DMS153 (cell line): Measurements from ENCODE around the gene DDRGK1.

Experiments used
- DNase-seq: peaks from one replicate; lab custom pipeline; 2025; lab: John Stamatoyannopoulos, UW

Gene DDRGK1

GRCh38 chr20:3235666-3236324 lies 31.3 kb upstream of the DDRGK1 start:
- DNase-seq, result no peak

GRCh38 chr20:3233991-3234498 lies 29.6 kb upstream of the DDRGK1 start:
- no peak for DNase-seq

- no peak for DNase-seq
These were observed 28.9 kb upstream of the DDRGK1 start for GRCh38 chr20:3233131-3233990.

- no peak for DNase-seq
These were observed 27.6 kb upstream of the DDRGK1 start for GRCh38 chr20:3231889-3232588.

GRCh38 chr20:3231116-3231515 lies 26.6 kb upstream of the DDRGK1 start:
- no peak for DNase-seq

- no peak for DNase-seq
These were observed 25.3 kb upstream of the DDRGK1 start for GRCh38 chr20:3229798-3230197.

GRCh38 chr20:3229158-3229557 lies 24.7 kb upstream of the DDRGK1 start:
- no peak for DNase-seq

- no peak for DNase-seq
These were observed 24.2 kb upstream of the DDRGK1 start for GRCh38 chr20:3228750-3229032.

GRCh38 chr20:3227936-3228749 lies 23.7 kb upstream of the DDRGK1 start:
- no peak for DNase-seq

GRCh38 chr20:3227506-3227905 lies 23.0 kb upstream of the DDRGK1 start:
- no peak for DNase-seq

GRCh38 chr20:3226864-3227263 lies 22.4 kb upstream of the DDRGK1 start:
- DNase-seq, result no peak

GRCh38 chr20:3226093-3226492 lies 21.6 kb upstream of the DDRGK1 start:
- DNase-seq, result no peak

- DNase-seq, result no peak
These were observed 20.4 kb upstream of the DDRGK1 start for GRCh38 chr20:3224681-3225421.

- no peak for DNase-seq
These were observed 19.7 kb upstream of the DDRGK1 start for GRCh38 chr20:3223994-3224680.

- no peak for DNase-seq
These were observed 19.1 kb upstream of the DDRGK1 start for GRCh38 chr20:3223651-3223993.

GRCh38 chr20:3222635-3223600 lies 18.4 kb upstream of the DDRGK1 start:
- peak; percentile 94 for DNase-seq

GRCh38 chr20:3221398-3222226 lies 17.1 kb upstream of the DDRGK1 start:
- no peak for DNase-seq

GRCh38 chr20:3218307-3218988 lies 14.0 kb upstream of the DDRGK1 start:
- peak; percentile 25 for DNase-seq
